Fibroblast of lung (primary cell): ENCODE measurements around the gene ACTR3.

Experiments used
- CTCF ChIP-seq, 2 donors: IDR thresholded peaks in 1 of 2; conservative IDR thresholded peaks in 1 of 2; 1 replicate in 1 of 2; 2 replicates in 1 of 2; pipeline ENCODE4 v1.5.1; 2011 to 2012; ENCODE audit warnings: low read length in 2 of 2, control low read depth in 1 of 2, inconsistent platforms in 1 of 2, low read depth in 1 of 2, mild to moderate bottlenecking in 1 of 2
- EZH2 ChIP-seq: IDR thresholded peaks from 2 replicates; pipeline ENCODE4 v1.5.1; 2012; ENCODE audit warnings: low read length, control low read depth, mild to moderate bottlenecking; ENCODE audit errors: missing control alignments

GRCh38 chr2:113850687-113851086 lies 39.2 kb upstream of the ACTR3 start:
- TF ChIP-seq CTCF (conservative IDR thresholded peaks at IDR 0.05 in 1 of 2, IDR thresholded peaks at IDR 0.05 in 1 of 2; ENCODE audit: low read depth in 1 of 2, low read length in 2 of 2) = no peak
- no peak for TF ChIP-seq EZH2
